Breast epithelium (tissue), 3 donors: ENCODE results near the gene TIMD4.

Experiments used
- POLR2A ChIP-seq: fragments of 450-650 bp; IDR thresholded peaks from one replicate; pipeline ENCODE4 v1.6.1; 2016; ENCODE audit warnings: antibody characterized with exemption, mild to moderate bottlenecking, moderate library complexity
- POLR2AphosphoS5 ChIP-seq, 3 donors: sonication (generic); formaldehyde crosslinking; IDR thresholded peaks; one replicate each; pipeline ENCODE4 v1.6.1; 2017; ENCODE audit warnings: antibody characterized with exemption in 3 of 3
- TF ChIP-seq, protein P1 (sequence below), 3 donors: fragments of 450-650 bp; IDR thresholded peaks; one replicate each; pipeline ENCODE4 v1.5.1; 2016 to 2017; ENCODE audit warnings: antibody characterized with exemption in 3 of 3, mild to moderate bottlenecking in 3 of 3, moderate library complexity in 3 of 3

DNA sequence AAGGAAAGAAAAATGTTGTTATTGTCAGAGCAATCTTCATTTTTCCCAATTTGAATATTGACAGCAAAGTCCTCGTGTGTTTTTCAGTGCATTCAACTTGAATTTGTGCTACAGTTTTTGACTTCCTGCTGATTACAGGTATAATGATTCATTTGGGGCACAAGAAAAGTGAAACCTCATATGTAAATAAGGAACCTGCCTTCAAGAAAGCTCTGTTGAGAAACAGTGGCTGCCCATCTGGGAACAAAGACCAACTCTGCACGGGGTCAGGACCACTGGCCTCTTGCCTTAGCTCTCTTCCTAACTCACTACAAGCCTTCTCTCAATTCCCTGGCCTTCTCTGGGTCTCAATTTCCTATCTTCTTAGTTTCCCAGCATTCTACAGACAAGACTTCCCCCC, 21.0 kb downstream of the TIMD4 start:
- TF ChIP-seq, protein P1, sequence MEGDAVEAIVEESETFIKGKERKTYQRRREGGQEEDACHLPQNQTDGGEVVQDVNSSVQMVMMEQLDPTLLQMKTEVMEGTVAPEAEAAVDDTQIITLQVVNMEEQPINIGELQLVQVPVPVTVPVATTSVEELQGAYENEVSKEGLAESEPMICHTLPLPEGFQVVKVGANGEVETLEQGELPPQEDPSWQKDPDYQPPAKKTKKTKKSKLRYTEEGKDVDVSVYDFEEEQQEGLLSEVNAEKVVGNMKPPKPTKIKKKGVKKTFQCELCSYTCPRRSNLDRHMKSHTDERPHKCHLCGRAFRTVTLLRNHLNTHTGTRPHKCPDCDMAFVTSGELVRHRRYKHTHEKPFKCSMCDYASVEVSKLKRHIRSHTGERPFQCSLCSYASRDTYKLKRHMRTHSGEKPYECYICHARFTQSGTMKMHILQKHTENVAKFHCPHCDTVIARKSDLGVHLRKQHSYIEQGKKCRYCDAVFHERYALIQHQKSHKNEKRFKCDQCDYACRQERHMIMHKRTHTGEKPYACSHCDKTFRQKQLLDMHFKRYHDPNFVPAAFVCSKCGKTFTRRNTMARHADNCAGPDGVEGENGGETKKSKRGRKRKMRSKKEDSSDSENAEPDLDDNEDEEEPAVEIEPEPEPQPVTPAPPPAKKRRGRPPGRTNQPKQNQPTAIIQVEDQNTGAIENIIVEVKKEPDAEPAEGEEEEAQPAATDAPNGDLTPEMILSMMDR (IDR thresholded peaks at IDR 0.05), result no peak
- TF ChIP-seq POLR2A (no peak), POLR2AphosphoS5 (IDR thresholded peaks at IDR 0.05) (no peak)
